Measurements from ENCODE around the gene NPC1.

- TF ChIP-seq CTCF (IDR thresholded peaks at IDR 0.05 in 4 of 5, conservative IDR thresholded peaks at IDR 0.05 in 1 of 5): no peak
- no peak for TF ChIP-seq POLR2A (IDR thresholded peaks at IDR 0.05)
These were observed 21.9 kb upstream of the NPC1 start for GRCh38 chr18:23608211-23608610.
